ENCODE measurements around the gene COL6A2. TPM values are rescaled to one million over a fixed set of nuclear protein-coding genes. Genes with fewer than 3 reads are reported as not detected.

Gene COL6A2
- total RNA-seq, 1 donor from 2014 or later = 735 TPM

DNA sequence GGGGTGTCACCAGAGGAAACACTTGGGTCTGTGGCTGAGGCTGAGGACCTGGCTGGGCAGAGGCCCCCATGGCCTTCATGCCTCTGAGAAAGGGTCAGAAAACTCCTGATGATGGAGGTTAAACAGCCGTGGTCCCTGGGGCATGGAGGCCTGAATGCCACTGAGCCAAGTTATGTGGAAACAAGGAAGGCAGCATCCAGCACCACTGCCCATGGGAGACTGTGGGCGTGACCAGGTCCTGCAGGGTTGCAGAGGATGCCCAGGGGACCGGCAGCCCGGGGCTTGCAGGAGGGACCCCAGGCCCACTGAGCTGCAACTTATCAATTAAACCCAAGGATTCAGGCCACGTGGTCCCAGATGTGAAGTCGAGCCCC is 18.9 kb upstream of the COL6A2 start:
- DNase-seq (ENCODE audit: low spot score) = no peak

DNA sequence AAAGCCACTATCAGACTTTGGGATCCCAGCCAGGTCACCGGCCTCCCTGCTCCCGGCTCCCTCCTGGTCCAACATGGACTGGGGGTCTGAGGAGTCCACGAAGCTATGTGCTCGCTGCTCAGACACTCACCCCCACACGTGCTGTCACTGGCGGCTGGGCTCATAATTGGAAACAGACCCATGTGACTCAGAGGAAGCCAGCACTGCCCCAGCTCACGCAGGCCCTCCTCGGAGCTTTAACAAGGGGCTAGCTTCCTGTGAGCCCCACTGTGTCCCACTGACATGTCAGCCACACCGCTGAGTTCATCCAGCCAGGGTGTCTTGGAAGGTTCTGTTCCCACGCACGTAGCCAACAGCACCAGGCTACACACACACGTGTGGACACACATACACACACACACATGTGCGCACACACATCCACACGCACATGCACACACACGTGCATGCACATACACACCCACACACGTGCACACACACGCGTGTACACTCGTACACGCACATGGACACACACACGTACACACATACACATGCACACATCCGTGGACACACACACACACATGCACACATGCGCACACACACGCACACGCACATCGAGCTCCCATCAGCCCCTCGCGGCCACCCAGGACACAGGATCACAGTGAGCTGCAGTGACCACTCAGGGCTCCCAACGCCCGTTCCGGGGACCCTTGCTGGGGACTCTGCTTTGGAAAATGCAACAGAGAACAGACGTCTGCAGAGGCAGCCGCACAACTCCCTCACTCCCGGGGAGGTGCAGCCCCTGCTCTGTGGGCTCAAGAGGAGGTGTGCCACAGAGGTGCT is 18.4 kb upstream of the COL6A2 start:
- peak; percentile 86 for DNase-seq (ENCODE audit: low spot score)

- peak; percentile 90 for DNase-seq (ENCODE audit: low spot score)
Measured at GRCh38 chr21:46080171-46081021, 17.5 kb upstream of the COL6A2 start.

- peak; percentile 89 for DNase-seq (ENCODE audit: low spot score)
Measured at GRCh38 chr21:46081022-46081861, 16.7 kb upstream of the COL6A2 start.

GRCh38 chr21:46081862-46082712 is 15.8 kb upstream of the COL6A2 start:
- peak; percentile 87 for DNase-seq (ENCODE audit: low spot score)

DNA sequence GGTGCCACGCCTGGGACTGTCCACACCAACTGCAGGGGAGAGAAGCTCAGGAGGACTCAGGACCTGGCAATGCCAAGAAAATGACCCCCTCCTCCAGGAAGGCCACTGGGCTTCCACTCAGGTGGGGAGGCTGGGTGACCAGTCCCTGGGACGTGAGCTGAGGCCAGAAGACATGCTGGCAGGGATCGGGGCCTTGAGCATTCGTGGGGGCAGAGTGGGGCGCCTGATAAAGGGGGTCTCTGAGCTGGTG is 15.3 kb upstream of the COL6A2 start:
- DNase-seq (ENCODE audit: low spot score) = no peak

GRCh38 chr21:46082963-46083790 is 14.7 kb upstream of the COL6A2 start:
- peak; percentile 87 for DNase-seq (ENCODE audit: low spot score)

- peak; percentile 85 for DNase-seq (ENCODE audit: low spot score)
Measured at GRCh38 chr21:46083791-46084561, 13.9 kb upstream of the COL6A2 start.

GRCh38 chr21:46084709-46085108 is 13.2 kb upstream of the COL6A2 start:
- peak; percentile 74 for DNase-seq (ENCODE audit: low spot score)

DNA sequence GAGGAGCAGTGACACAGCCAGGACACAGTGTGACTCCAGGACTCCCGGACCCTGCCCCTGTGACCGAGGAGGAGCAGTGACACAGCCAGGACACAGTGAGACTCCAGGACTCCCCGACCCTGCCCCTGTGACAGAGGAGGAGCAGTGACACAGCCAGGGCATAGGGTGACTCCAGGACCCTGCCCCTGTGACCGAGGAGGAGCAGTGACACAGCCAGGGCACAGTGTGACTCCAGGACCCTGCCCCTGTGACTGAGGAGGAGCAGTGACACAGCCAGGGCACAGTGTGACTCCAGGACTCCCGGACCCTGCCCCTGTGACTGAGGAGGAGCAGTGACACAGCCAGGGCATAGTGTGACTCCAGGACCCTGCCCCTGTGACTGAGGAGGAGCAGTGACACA is 12.7 kb upstream of the COL6A2 start:
- peak; percentile 26 for DNase-seq (ENCODE audit: low spot score)

DNA sequence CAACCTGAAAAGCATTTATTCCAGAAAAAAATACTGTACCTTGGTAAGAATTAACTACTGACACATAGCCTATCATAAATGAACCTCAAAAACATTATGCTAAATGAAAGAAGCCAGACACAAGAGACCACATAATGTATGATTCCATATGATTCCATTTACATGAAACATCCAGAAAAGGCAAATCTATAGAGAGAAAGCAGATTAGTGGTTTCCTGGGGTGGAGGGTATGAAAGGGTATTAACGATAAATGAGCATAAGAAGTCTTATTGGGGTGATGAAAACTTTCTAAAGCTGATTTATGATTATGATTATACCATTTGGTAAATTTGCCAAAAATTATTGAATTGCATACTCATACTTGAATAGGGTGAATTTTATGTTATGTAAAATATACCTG is 10.3 kb upstream of the COL6A2 start:
- no peak for DNase-seq (ENCODE audit: low spot score)

- DNase-seq (ENCODE audit: low spot score) = no peak
Measured at GRCh38 chr21:46088189-46088588, 9.7 kb upstream of the COL6A2 start.

GRCh38 chr21:46089285-46089684 is 8.6 kb upstream of the COL6A2 start:
- DNase-seq (ENCODE audit: low spot score) = peak; percentile 49

- DNase-seq (ENCODE audit: low spot score) = no peak
Measured at GRCh38 chr21:46091118-46091517, 6.8 kb upstream of the COL6A2 start.

DNA sequence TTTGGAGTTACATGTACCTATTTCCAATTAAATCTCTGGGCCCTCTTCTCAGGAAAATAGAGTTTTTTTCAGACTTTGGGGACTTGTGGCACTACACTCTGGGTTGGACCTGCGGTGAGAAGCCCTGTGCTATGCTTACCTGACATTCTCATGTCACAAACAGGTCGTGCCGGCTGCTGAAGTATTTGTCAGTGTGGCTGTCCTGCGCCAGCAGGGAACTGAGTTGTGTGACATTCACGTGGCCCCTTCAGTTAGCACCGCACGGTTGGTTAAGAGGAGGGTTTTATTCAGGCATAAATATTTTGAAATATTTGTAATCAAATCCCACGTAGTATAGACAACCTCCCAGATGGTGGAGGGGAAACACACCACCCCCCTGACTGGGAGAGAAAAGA is 6.3 kb upstream of the COL6A2 start:
- DNase-seq (ENCODE audit: low spot score) = peak; percentile 28

GRCh38 chr21:46092026-46092764 is 5.7 kb upstream of the COL6A2 start:
- peak; percentile 71 for DNase-seq (ENCODE audit: low spot score)

DNA sequence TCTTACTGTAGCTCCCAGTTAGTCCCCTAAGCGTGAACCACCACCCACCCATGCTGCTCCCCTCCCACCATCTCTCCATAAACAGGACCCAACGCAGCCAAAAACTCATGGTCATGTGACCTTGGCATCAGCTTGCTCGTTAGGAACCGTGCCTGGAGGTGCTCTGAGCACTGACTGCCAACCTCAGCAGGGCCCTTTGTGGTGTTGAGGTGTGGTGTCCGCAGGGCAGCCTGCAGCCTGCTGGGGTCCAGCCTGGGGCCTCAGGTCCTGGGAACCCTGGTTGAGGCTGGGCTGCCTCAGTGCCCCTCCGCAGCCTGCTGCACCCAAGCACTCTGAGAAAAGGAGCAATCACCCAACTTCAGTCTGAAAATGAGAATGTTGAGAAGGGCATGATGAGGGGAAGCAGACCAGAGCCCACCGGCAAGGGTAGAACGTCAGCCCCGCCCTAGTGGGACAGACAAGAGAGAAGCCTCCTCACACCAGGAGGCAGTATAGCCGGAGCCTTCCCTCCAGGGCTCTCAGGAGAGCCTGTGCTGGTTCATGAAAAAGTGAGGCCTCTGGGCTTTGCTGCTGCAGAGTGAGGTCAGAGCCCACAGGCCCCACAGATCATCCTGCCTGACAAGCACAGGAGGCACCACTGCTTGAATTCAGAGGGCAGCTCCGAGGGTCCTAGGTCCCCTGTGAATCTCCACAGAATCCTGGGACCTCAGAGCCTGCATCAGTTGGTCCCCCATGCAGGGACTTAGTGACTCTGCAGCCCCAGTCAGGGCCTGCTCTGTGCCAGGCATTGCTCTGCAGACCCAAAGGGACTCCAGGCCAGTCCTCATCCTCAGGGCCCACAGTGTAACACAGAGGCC is 4.9 kb upstream of the COL6A2 start:
- DNase-seq (ENCODE audit: low spot score) = peak; percentile 88

Data from mesenteric fat pad (tissue), 1 donor.